NAMALWA (cell line): ENCODE measurements around the gene FAT2.

Experiments
- DNase-seq: peaks from one replicate; pipeline ENCODE4 v3.0.0-alpha.2; 2015; ENCODE audit warnings: low spot score

FAT2 gene

GRCh38 chr5:151591144-151591819 is at the start of gene FAT2:
Gene FAT2 (minus strand): TSS chr5:151591331. CDS start chr5:151568931, 22,400 bp downstream.
- DNase-seq = no peak

GRCh38 chr5:151638619-151639018 is 47.5 kb upstream of the FAT2 start:
- DNase-seq = no peak

GRCh38 chr5:151637676-151638075 is 46.5 kb upstream of the FAT2 start:
- DNase-seq = no peak

- no peak for DNase-seq
Observed at GRCh38 chr5:151633892-151634291, 42.8 kb upstream of the FAT2 start.

- no peak for DNase-seq
Observed at GRCh38 chr5:151632941-151633340, 41.8 kb upstream of the FAT2 start.

- DNase-seq = no peak
Observed at GRCh38 chr5:151632524-151632923, 41.4 kb upstream of the FAT2 start.

GRCh38 chr5:151631941-151632340 is 40.8 kb upstream of the FAT2 start:
- no peak for DNase-seq

GRCh38 chr5:151630088-151630487 is 39.0 kb upstream of the FAT2 start:
- DNase-seq = no peak

GRCh38 chr5:151628112-151628823 is 37.1 kb upstream of the FAT2 start:
- DNase-seq = no peak

GRCh38 chr5:151627650-151628049 is 36.5 kb upstream of the FAT2 start:
- DNase-seq = no peak

- DNase-seq = no peak
Observed at GRCh38 chr5:151625285-151625684, 34.2 kb upstream of the FAT2 start.

- DNase-seq = no peak
Observed at GRCh38 chr5:151624476-151624875, 33.3 kb upstream of the FAT2 start.

GRCh38 chr5:151622367-151623088 is 31.4 kb upstream of the FAT2 start:
- no peak for DNase-seq

GRCh38 chr5:151620461-151620840 is 29.3 kb upstream of the FAT2 start:
- no peak for DNase-seq

GRCh38 chr5:151619812-151620460 is 28.8 kb upstream of the FAT2 start:
- no peak for DNase-seq

GRCh38 chr5:151618907-151619306 is 27.8 kb upstream of the FAT2 start:
- DNase-seq = no peak

GRCh38 chr5:151617841-151618710 is 26.9 kb upstream of the FAT2 start:
- no peak for DNase-seq

GRCh38 chr5:151617383-151617840 is 26.3 kb upstream of the FAT2 start:
- no peak for DNase-seq

- DNase-seq = no peak
Observed at GRCh38 chr5:151615431-151615830, 24.3 kb upstream of the FAT2 start.

GRCh38 chr5:151614565-151614964 is 23.4 kb upstream of the FAT2 start:
- no peak for DNase-seq

- no peak for DNase-seq
Observed at GRCh38 chr5:151612689-151613427, 21.7 kb upstream of the FAT2 start.
